HEK293T (cell line): Measurements from ENCODE around the gene KCNMA1.

Source experiments
- CTCF ChIA-PET: fragments of 350-600 bp; formaldehyde crosslinking; extraction: SDS; loops from one replicate; lab custom pipeline; 2021; ENCODE audit warnings: antibody characterized with exemption, inconsistent platforms; lab: Yijun Ruan, JAX
- POLR2A ChIA-PET: fragments of 350-600 bp; formaldehyde crosslinking; extraction: SDS; loops from one replicate; lab custom pipeline; 2020; ENCODE audit warnings: antibody characterized with exemption, inconsistent platforms; lab: Yijun Ruan, JAX
- DNase-seq: peaks from one replicate; pipeline ENCODE4 v3.0.0; 2012; ENCODE audit warnings: mixed read lengths; ENCODE audit errors: extremely low spot score
- ARNT ChIP-seq: fragments of 450-650 bp; IDR thresholded peaks from 2 replicates; pipeline ENCODE4 v1.6.1; 2017; ENCODE audit warnings: mild to moderate bottlenecking
- BHLHE40 ChIP-seq: fragments of 450-650 bp; IDR thresholded peaks from 2 replicates; pipeline ENCODE4 v1.6.1; 2016; ENCODE audit warnings: mild to moderate bottlenecking, moderate library complexity, borderline replicate concordance
- CTBP1 ChIP-seq: fragments of 450-650 bp; IDR thresholded peaks from 2 replicates; pipeline ENCODE4 v1.6.1; 2016; ENCODE audit warnings: borderline replicate concordance
- ELF4 ChIP-seq: fragments of 450-650 bp; IDR thresholded peaks from 2 replicates; pipeline ENCODE4 v1.6.1; 2017; ENCODE audit warnings: antibody characterized with exemption
- FOXA1 ChIP-seq: fragments of 450-650 bp; IDR thresholded peaks from 2 replicates; pipeline ENCODE4 v1.6.1; 2016; ENCODE audit warnings: mild to moderate bottlenecking
- FOXK2 ChIP-seq: fragments of 450-650 bp; IDR thresholded peaks from 2 replicates; pipeline ENCODE4 v1.6.1; 2016; ENCODE audit warnings: mild to moderate bottlenecking
- FOXM1 ChIP-seq: fragments of 450-650 bp; IDR thresholded peaks from 2 replicates; pipeline ENCODE4 v1.6.1; 2017; ENCODE audit warnings: mild to moderate bottlenecking, borderline replicate concordance
- HDGF ChIP-seq: fragments of 450-650 bp; IDR thresholded peaks from 2 replicates; pipeline ENCODE4 v1.6.1; 2017; ENCODE audit warnings: antibody characterized with exemption, borderline replicate concordance
- L3MBTL2 ChIP-seq: fragments of 450-650 bp; conservative IDR thresholded peaks from 2 replicates; pipeline ENCODE4 v1.6.1; 2016; ENCODE audit warnings: mild to moderate bottlenecking
- LEF1 ChIP-seq: fragments of 450-650 bp; IDR thresholded peaks from 2 replicates; pipeline ENCODE4 v1.6.1; 2017; ENCODE audit warnings: mild to moderate bottlenecking, borderline replicate concordance
- NFRKB ChIP-seq: fragments of 450-650 bp; IDR thresholded peaks from 2 replicates; pipeline ENCODE4 v1.6.1; 2016; ENCODE audit warnings: mild to moderate bottlenecking, moderate library complexity
- PKNOX1 ChIP-seq: fragments of 450-650 bp; IDR thresholded peaks from 2 replicates; pipeline ENCODE4 v1.6.1; 2016
- SP1 ChIP-seq: fragments of 450-650 bp; IDR thresholded peaks from 2 replicates; pipeline ENCODE4 v1.6.1; 2017
- SUZ12 ChIP-seq: fragments of 450-650 bp; IDR thresholded peaks from 2 replicates; pipeline ENCODE4 v1.6.1; 2016; ENCODE audit warnings: mild to moderate bottlenecking
- TARDBP ChIP-seq: fragments of 450-650 bp; IDR thresholded peaks from 2 replicates; pipeline ENCODE4 v1.6.1; 2016
- ZNF384 ChIP-seq: fragments of 450-650 bp; IDR thresholded peaks from 2 replicates; pipeline ENCODE4 v1.6.1; 2016

KCNMA1 gene

GRCh38 chr10:77581738-77582137, 55.9 kb downstream of the KCNMA1 start:
- ChIA-PET CTCF (interaction anchor here (0.6 kb wide), 1 partner anchor 1462 kb away, joined by 4 read pairs; no protein-coding TSS in a partner anchor), POLR2A (no interaction called here)
- TF ChIP-seq SUZ12 (no peak), ARNT (no peak), LEF1 (no peak), HDGF (no peak)
- no peak for DNase-seq

- TF ChIP-seq CTBP1 (no peak), SUZ12 (no peak), FOXA1 (no peak), ARNT (no peak), FOXK2 (no peak), BHLHE40 (no peak), L3MBTL2 (no peak), ZNF384 (no peak), TARDBP (no peak), SP1 (no peak), PKNOX1 (no peak), LEF1 (no peak), ELF4 (no peak), NFRKB (no peak), FOXM1 (no peak)
- CTCF ChIA-PET: no interaction called here
Measured at GRCh38 chr10:77580482-77580881, 57.1 kb downstream of the KCNMA1 start.

GRCh38 chr10:77578583-77579227, 58.9 kb downstream of the KCNMA1 start:
- DNase-seq: no peak
- ChIA-PET CTCF (no interaction called here), POLR2A (no interaction called here)
- TF ChIP-seq ELF4: no peak

More at GRCh38 chr10:77580482-77580881, 57.1 kb downstream of the KCNMA1 start:
- DNase-seq: no peak
- POLR2A ChIA-PET: no interaction called here

GRCh38 chr10:77577666-77578229, 59.9 kb downstream of the KCNMA1 start:
- DNase-seq: no peak
- TF ChIP-seq FOXK2: no peak
- no peak for TF ChIP-seq NFRKB
- CTCF ChIA-PET: no interaction called here
- POLR2A ChIA-PET: no interaction called here

- no peak for DNase-seq
- POLR2A ChIA-PET: no interaction called here
- CTCF ChIA-PET: no interaction called here
- no peak for TF ChIP-seq LEF1
- no peak for TF ChIP-seq ELF4
- no peak for TF ChIP-seq ZNF384
Measured at GRCh38 chr10:77576444-77577032, 61.1 kb downstream of the KCNMA1 start.

GRCh38 chr10:77576007-77576367, 61.6 kb downstream of the KCNMA1 start:
- ChIA-PET CTCF (no interaction called here), POLR2A (no interaction called here)
- no peak for DNase-seq
- TF ChIP-seq BHLHE40 (no peak), ARNT (no peak), PKNOX1 (no peak), FOXK2 (no peak), ZNF384 (no peak), SUZ12 (no peak), HDGF (no peak), CTBP1 (no peak), FOXA1 (no peak), SP1 (no peak), NFRKB (no peak), FOXM1 (no peak), L3MBTL2 (no peak), TARDBP (no peak), ELF4 (no peak), LEF1 (no peak)

GRCh38 chr10:77575271-77576006, 62.2 kb downstream of the KCNMA1 start:
- ChIA-PET POLR2A (no interaction called here), CTCF (no interaction called here)
- DNase-seq: no peak
- no peak for TF ChIP-seq FOXK2
- no peak for TF ChIP-seq HDGF
- no peak for TF ChIP-seq CTBP1
- no peak for TF ChIP-seq FOXM1
- no peak for TF ChIP-seq LEF1
- no peak for TF ChIP-seq ELF4
- TF ChIP-seq ARNT: no peak
- TF ChIP-seq ZNF384: no peak
